GM18505 (cell line): ENCODE data around the gene CEP120.
"Not testable (repeated sequence)": the region's sequence is repeated elsewhere in the genome, so short reads cannot be mapped to it uniquely, and the experiment has no call there.

ENCODE experiments used
- ATAC-seq: cut with Tn5 transposase; IDR thresholded peaks from one replicate; pipeline ENCODE4 v1.9.1; 2021; ENCODE audit not compliant: unreplicated experiment
- POLR2A ChIP-seq: IDR thresholded peaks from 4 replicates; pipeline ENCODE4 v1.6.1; 2011; ENCODE audit warnings: borderline replicate concordance; ENCODE audit not compliant: insufficient read depth, insufficient read length; ENCODE audit errors: extremely low read depth

CEP120 gene

GRCh38 chr5:123428521-123429220 lies 5.5 kb upstream of the CEP120 start:
- ATAC-seq: no peak
- TF ChIP-seq POLR2A: no peak

GRCh38 chr5:123427281-123427680 lies 4.1 kb upstream of the CEP120 start:
- TF ChIP-seq POLR2A: no peak

GRCh38 chr5:123425431-123425830 lies 2.2 kb upstream of the CEP120 start:
- no peak for ATAC-seq
- no peak for TF ChIP-seq POLR2A

More at GRCh38 chr5:123427281-123427680, 4.1 kb upstream of the CEP120 start:
- no peak for ATAC-seq

DNA sequence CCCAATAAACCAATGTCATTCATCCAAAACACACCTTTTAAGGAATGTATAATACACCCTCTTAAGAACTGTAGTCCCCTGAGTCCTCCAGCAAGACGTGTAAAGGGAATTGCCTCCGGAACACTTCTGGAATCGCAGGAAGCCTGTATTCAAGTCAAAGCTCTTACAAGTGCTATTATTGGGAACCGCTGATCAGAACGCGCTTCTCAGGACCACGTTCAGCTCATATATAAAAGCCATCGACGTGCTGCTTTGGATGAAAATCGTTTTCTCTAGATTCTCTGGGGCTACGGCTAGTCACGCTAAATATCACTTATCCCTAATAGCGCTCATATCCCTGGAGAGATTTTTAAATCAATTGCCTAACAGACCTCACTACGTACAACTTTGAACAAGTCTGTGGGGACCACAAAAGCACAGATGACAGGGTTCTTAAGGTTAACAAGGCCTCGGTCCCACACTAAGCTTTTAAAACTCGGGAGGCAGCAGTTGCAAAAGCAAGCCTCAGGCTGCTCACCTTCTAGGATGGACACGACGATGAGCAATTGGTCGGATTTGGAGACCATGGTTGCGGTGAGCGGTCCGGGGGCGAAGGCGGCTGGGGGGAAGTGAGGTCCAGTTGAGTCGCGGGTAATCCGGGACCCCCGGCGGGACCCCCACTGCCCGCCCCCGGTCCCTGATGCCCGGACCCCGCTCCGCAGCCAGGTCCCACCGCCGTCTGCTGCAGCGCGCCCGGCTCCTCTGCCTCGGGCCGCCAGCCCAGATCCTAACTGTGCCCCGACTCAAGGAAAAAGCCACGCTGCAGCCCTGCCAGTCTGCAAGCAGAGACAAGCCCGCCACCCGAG lies 548 bp downstream of the CEP120 start:
- no peak for TF ChIP-seq POLR2A
- ATAC-seq: peak; percentile 14

DNA sequence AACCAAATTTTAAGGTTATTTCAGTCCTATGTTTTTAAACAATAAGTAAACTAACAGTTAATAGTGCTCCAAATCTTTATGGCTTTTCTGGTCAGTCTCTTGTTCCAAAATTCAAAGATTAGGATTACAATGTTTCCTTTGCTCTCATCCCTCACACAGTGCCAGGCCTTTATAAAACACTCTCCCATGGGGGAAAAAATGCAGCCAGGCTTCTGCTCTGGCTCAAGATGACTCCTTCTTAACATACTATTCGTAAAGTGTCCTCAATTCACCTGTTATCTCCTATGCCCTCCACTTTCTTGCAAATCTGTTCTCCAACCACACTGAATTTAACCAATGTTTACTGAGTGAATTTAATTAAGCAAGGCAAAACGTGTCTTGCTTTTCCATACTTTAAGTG lies 1.4 kb downstream of the CEP120 start:
- TF ChIP-seq POLR2A: no peak
- ATAC-seq: no peak

- no peak for TF ChIP-seq POLR2A
- ATAC-seq: no peak
Observed at GRCh38 chr5:123414974-123415373, 8.2 kb downstream of the CEP120 start.

DNA sequence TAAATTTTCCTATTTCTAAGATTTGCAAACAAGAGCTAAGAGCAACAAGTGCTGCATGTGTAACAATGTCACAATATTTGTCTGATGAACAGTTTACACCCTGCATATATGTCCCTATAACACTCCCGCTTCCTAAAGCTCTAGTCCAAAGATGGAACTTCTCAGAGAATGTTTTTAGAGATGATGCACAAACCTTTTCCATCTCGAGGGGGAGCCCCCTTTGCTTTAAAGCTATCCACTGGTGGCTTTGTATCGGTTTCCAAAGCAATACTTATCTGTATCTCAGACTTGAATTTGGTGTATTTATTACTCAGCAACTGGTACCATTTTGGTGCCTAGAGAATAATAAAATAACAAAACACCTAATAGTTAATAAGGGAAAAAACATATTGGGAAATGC lies 11.0 kb downstream of the CEP120 start:
- no peak for ATAC-seq

DNA sequence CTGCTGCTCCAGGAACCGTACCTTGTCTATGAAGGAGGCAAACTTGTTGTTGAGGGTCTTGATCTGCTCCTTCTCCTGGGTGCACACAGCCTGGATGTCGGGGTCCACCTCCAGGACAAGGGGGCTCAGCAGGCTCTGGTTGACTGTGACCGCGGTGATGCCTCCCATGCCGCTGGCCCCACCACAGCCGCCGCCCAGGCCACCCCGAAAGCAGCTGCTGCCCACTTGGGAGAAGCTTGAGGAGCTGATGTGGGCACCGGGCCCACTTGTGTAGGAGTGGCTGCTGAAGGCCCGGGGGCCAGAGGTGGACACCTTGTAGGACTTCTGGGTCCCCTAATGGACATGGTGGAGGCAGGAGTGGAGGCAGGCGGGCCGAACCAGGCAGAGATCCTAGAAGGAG lies 21.2 kb downstream of the CEP120 start:
- not testable (repeated sequence) for ATAC-seq

More for the DNA sequence above, 11.0 kb downstream of the CEP120 start:
- TF ChIP-seq POLR2A: no peak

DNA sequence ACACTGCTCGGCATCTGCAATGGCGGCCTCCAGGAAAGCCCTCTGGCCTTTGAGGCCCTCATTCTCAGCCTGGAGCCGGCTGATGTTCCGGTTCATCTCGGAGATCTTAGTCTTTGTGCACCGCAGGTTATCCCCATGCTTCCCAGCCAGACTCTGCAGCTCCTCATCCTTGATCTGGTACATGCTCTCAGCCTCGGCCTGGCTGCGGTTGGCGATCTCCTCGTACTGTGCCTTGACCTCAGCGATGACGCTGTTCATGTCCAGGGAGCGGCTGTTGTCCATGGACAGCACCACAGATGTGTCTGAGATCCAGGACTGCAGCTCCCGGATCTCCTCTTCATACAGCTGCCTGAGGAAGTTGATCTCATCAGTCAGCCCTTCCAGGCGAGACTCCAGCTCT lies 21.9 kb downstream of the CEP120 start:
- no peak for ATAC-seq
- no peak for TF ChIP-seq POLR2A

GRCh38 chr5:123400870-123401291 lies 22.3 kb downstream of the CEP120 start:
- ATAC-seq: not testable (repeated sequence)

DNA sequence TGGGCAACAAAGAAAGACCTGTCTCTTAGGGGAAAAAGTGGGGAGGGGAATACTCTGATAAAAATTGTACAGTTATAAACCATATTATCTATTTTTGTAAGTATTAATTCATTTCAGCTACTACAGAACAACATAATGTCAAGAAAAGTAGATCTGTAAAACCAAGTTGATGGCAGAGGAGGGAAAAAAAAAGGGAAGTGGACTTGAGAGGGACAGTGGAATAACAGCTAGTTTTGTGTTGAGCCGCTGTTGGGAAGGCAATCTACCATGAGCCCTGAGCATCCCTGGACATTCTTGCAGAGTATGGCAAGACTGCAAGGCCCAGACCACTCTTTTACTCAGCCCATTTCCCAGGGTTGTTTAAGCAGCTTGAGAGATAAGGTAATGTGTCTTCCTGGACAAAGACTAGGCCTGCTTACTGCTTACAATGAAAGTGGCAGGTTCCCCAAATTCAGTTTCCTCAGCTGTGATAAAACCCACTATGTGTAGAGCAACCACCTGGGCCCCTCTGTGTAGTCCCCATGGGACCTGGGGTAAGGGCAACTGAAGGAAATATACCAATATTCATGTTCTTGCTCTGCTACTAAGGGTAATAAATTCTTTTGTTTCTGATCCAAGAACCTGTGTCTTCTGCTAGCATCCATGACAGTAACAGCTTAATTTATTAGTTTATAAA lies 25.0 kb downstream of the CEP120 start:
- TF ChIP-seq POLR2A: no peak
- peak; percentile 64 for ATAC-seq

DNA sequence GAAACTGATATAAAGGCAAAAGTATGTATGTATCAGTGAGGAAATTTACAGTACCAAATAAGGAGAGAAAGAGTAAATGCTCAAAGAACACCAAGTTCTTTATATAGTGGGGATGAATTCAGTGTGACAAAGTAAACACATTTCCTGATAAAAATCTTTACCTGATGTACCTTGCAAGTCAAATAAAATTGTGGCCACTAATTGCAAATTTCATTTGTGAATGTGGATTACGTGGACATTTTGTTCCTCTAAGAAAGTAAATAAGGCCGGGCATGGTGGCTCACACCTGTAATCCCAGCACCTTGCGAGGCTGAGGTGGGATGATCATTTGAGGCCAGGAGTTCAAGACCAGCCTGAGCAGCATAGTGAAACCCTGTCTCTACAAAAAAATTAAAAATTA lies 25.7 kb downstream of the CEP120 start:
- TF ChIP-seq POLR2A: no peak
- no peak for ATAC-seq

GRCh38 chr5:123391009-123391408 lies 32.2 kb downstream of the CEP120 start:
- no peak for TF ChIP-seq POLR2A
- no peak for ATAC-seq

GRCh38 chr5:123389794-123390193 lies 33.4 kb downstream of the CEP120 start:
- TF ChIP-seq POLR2A: no peak
- ATAC-seq: no peak
